GM19467 (cell line): Measurements from ENCODE around the gene HS6ST1.
"Not testable (repeated sequence)": the region's sequence is repeated elsewhere in the genome, so short reads cannot be mapped to it uniquely, and the experiment has no call there.

ENCODE experiments used
- ATAC-seq: cut with Tn5 transposase; IDR thresholded peaks from one replicate; pipeline ENCODE4 v1.9.1; 2021; ENCODE audit warnings: mild to moderate bottlenecking, moderate library complexity; ENCODE audit not compliant: unreplicated experiment

The HS6ST1 gene

GRCh38 chr2:128322715-128323554, 4.3 kb upstream of the HS6ST1 start:
- no peak for ATAC-seq

GRCh38 chr2:128321784-128322714, 3.4 kb upstream of the HS6ST1 start:
- peak; percentile 43 for ATAC-seq

- no peak for ATAC-seq
These were observed 2.5 kb upstream of the HS6ST1 start for GRCh38 chr2:128320906-128321771.

- no peak for ATAC-seq
These were observed 1.7 kb upstream of the HS6ST1 start for GRCh38 chr2:128320192-128320905.

GRCh38 chr2:128319631-128320191, 1.0 kb upstream of the HS6ST1 start:
- ATAC-seq = no peak

GRCh38 chr2:128318245-128318644, 423 bp downstream of the HS6ST1 start:
- ATAC-seq = peak; percentile 11

- not testable (repeated sequence) for ATAC-seq
These were observed 806 bp downstream of the HS6ST1 start for GRCh38 chr2:128317899-128318225.

GRCh38 chr2:128317181-128317898, 1.3 kb downstream of the HS6ST1 start:
- ATAC-seq = peak; percentile 35

- no peak for ATAC-seq
These were observed 1.9 kb downstream of the HS6ST1 start for GRCh38 chr2:128316777-128317180.

- no peak for ATAC-seq
These were observed 2.6 kb downstream of the HS6ST1 start for GRCh38 chr2:128315829-128316776.

GRCh38 chr2:128315122-128315828, 3.4 kb downstream of the HS6ST1 start:
- ATAC-seq = no peak

- no peak for ATAC-seq
These were observed 4.1 kb downstream of the HS6ST1 start for GRCh38 chr2:128314348-128315121.

- no peak for ATAC-seq
These were observed 4.7 kb downstream of the HS6ST1 start for GRCh38 chr2:128313931-128314347.

GRCh38 chr2:128313091-128313836, 5.4 kb downstream of the HS6ST1 start:
- no peak for ATAC-seq

GRCh38 chr2:128312411-128312810, 6.3 kb downstream of the HS6ST1 start:
- no peak for ATAC-seq

GRCh38 chr2:128311755-128312341, 6.8 kb downstream of the HS6ST1 start:
- no peak for ATAC-seq
